IMR-90 (cell line): ENCODE results near the gene IFNLR1. TPM values are rescaled to one million over a fixed set of nuclear protein-coding genes. Genes with fewer than 3 reads are reported as not detected.

Experiments
- ATAC-seq: fragments of 200-7000 bp; cut with Tn5 transposase; 2 replicates; pipeline ENCODE4 v1.9.1; 2020; ENCODE audit warnings: low read depth, mild to moderate bottlenecking, moderate library complexity
- BruUV-seq: library from RNA; stranded (reverse); fragments of 400-500 nt; replicated peaks from 2 replicates; lab custom pipeline; 2021; lab: Mats Ljungman, UMichigan
- CTCF ChIA-PET: fragments of 300-600 bp; formaldehyde crosslinking; extraction: SDS; loops from one replicate; lab custom pipeline; 2021; ENCODE audit warnings: antibody characterized with exemption; lab: Yijun Ruan, JAX
- POLR2A ChIA-PET: fragments of 300-600 bp; sonication (Branson Sonifier 250); formaldehyde crosslinking; loops from one replicate; lab custom pipeline; 2022; ENCODE audit warnings: antibody characterized with exemption; ENCODE audit not compliant: unreplicated experiment; lab: Charles Lee
- DNase-seq: peaks from one replicate; pipeline ENCODE4 v3.0.0; 2013
- H2AFZ ChIP-seq: replicated peaks from 2 replicates; pipeline ENCODE3; 2013; ENCODE audit warnings: low read length, mild to moderate bottlenecking; ENCODE audit not compliant: poor library complexity
- H2AK5ac ChIP-seq: 2 replicates; pipeline ENCODE4 v1.6.1; 2013; ENCODE audit warnings: low read depth, low read length, inconsistent platforms
- H2AK9ac ChIP-seq: replicated peaks from 2 replicates; pipeline ENCODE3; 2013; ENCODE audit warnings: mild to moderate bottlenecking, low read depth, low read length, moderate library complexity; ENCODE audit not compliant: poor library complexity
- H2BK120ac ChIP-seq: 2 replicates; pipeline ENCODE4 v1.6.1; 2013; ENCODE audit warnings: low read depth, low read length, inconsistent platforms
- H2BK15ac ChIP-seq: 3 replicates; pipeline ENCODE4 v1.6.1; 2013; ENCODE audit warnings: low read depth, low read length, inconsistent platforms
- H2BK20ac ChIP-seq: 2 replicates; pipeline ENCODE4 v1.6.1; 2013; ENCODE audit warnings: low read depth, mild to moderate bottlenecking, inconsistent platforms, low read length, moderate library complexity
- H2BK5ac ChIP-seq: 2 replicates; pipeline ENCODE4 v1.6.1; 2013; ENCODE audit warnings: mild to moderate bottlenecking, low read depth, low read length, inconsistent platforms; ENCODE audit not compliant: poor library complexity, severe bottlenecking
- H3K14ac ChIP-seq: replicated peaks from 2 replicates; pipeline ENCODE4 v1.6.1; 2013; ENCODE audit warnings: low read depth, low read length, inconsistent platforms
- H3K18ac ChIP-seq: 2 replicates; pipeline ENCODE4 v1.6.1; 2013; ENCODE audit warnings: low read depth, low read length, control low read depth
- H3K23ac ChIP-seq: 2 replicates; pipeline ENCODE4 v1.6.1; 2013; ENCODE audit warnings: low read depth, low read length, inconsistent platforms
- H3K27ac ChIP-seq: 2 replicates; pipeline ENCODE4 v1.5.1; 2013; ENCODE audit warnings: mild to moderate bottlenecking, control low read depth, low read length; ENCODE audit not compliant: insufficient read depth
- H3K27me3 ChIP-seq: 2 replicates; pipeline ENCODE4 v1.6.1; 2013; ENCODE audit warnings: low read length; ENCODE audit not compliant: control insufficient read depth, insufficient read depth
- H3K36me3 ChIP-seq: 2 replicates; pipeline ENCODE4 v1.6.1; 2013; ENCODE audit warnings: low read length, mixed read lengths; ENCODE audit not compliant: control insufficient read depth, insufficient read depth
- H3K4ac ChIP-seq: 2 replicates; pipeline ENCODE4 v1.6.1; 2013; ENCODE audit warnings: low read depth, low read length, inconsistent platforms
- H3K4me1 ChIP-seq: 2 replicates; pipeline ENCODE4 v1.6.1; 2013; ENCODE audit warnings: low read length, mixed read lengths; ENCODE audit not compliant: control insufficient read depth, insufficient read depth
- H3K4me2 ChIP-seq: 2 replicates; pipeline ENCODE4 v1.6.1; 2013; ENCODE audit warnings: low read depth, mild to moderate bottlenecking, control low read depth, low read length, moderate library complexity
- H3K4me3 ChIP-seq: 2 replicates; pipeline ENCODE4 v1.5.1; 2013; ENCODE audit warnings: low read depth, mild to moderate bottlenecking, control low read depth, low read length, moderate library complexity; ENCODE audit not compliant: insufficient read depth
- H3K56ac ChIP-seq: 2 replicates; pipeline ENCODE4 v1.6.1; 2013; ENCODE audit warnings: low read length, inconsistent platforms; ENCODE audit not compliant: insufficient read depth; ENCODE audit errors: extremely low read depth
- H3K79me1 ChIP-seq, 2 experiments: 2 replicates each; pipeline ENCODE4 v1.6.1; 2013; ENCODE audit warnings: low read length in 2 of 2, inconsistent platforms in 1 of 2, low read depth in 1 of 2
- H3K9ac ChIP-seq: 2 replicates; pipeline ENCODE4 v1.6.1; 2013; ENCODE audit warnings: low read depth, low read length, control low read depth
- H3K9me1 ChIP-seq: 2 replicates; pipeline ENCODE4 v1.6.1; 2013; ENCODE audit warnings: low read length, inconsistent platforms; ENCODE audit not compliant: insufficient read depth
- H3K9me3 ChIP-seq: 2 replicates; pipeline ENCODE4 v1.6.1; 2013; ENCODE audit warnings: low read length; ENCODE audit not compliant: control insufficient read depth, insufficient read depth
- H4K20me1 ChIP-seq: 2 replicates; pipeline ENCODE4 v1.6.1; 2013; ENCODE audit warnings: low read length, inconsistent platforms; ENCODE audit not compliant: insufficient read depth
- H4K5ac ChIP-seq: 2 replicates; pipeline ENCODE4 v1.6.1; 2013; ENCODE audit warnings: mild to moderate bottlenecking, low read depth, low read length, control low read depth
- H4K8ac ChIP-seq, 2 experiments: 2 replicates each; pipeline ENCODE4 v1.6.1; 2013; ENCODE audit warnings: low read depth in 2 of 2, low read length in 2 of 2, control low read depth in 1 of 2, inconsistent platforms in 1 of 2
- H4K91ac ChIP-seq: 2 replicates; pipeline ENCODE4 v1.6.1; 2013; ENCODE audit warnings: low read depth, low read length, inconsistent platforms; ENCODE audit not compliant: insufficient read depth
- CEBPB ChIP-seq: IDR thresholded peaks from 2 replicates; pipeline ENCODE4 v1.6.1; 2012; ENCODE audit warnings: low read depth, low read length, improper control_type of control experiment
- CHD1 ChIP-seq: IDR thresholded peaks from 2 replicates; pipeline ENCODE4 v1.6.1; 2012; ENCODE audit warnings: low read depth, low read length, improper control_type of control experiment
- MAZ ChIP-seq: IDR thresholded peaks from 2 replicates; pipeline ENCODE4 v1.6.1; 2012; ENCODE audit warnings: low read depth, mild to moderate bottlenecking, low read length, improper control_type of control experiment, moderate library complexity, borderline replicate concordance
- NFE2L2 ChIP-seq: fragments of 150-350 bp; IDR thresholded peaks from 2 replicates; pipeline ENCODE4 v1.6.1; 2016; ENCODE audit warnings: low read depth, mild to moderate bottlenecking, low read length
- POLR2A ChIP-seq: IDR thresholded peaks from 2 replicates; pipeline ENCODE4 v1.6.1; 2012; ENCODE audit warnings: mild to moderate bottlenecking, low read depth, low read length
- RAD21 ChIP-seq: IDR thresholded peaks from 2 replicates; pipeline ENCODE4 v1.6.1; 2012; ENCODE audit warnings: low read length, improper control_type of control experiment
- RFX5 ChIP-seq: IDR thresholded peaks from 2 replicates; pipeline ENCODE4 v1.8.0; 2012; ENCODE audit warnings: low read depth, mild to moderate bottlenecking, low read length, moderate library complexity
- SMC3 ChIP-seq: fragments of 150-350 bp; IDR thresholded peaks from 2 replicates; pipeline ENCODE4 v1.6.1; 2016; ENCODE audit warnings: low read depth, mild to moderate bottlenecking, antibody characterized with exemption, low read length, moderate library complexity
- USF2 ChIP-seq: fragments of 150-350 bp; IDR thresholded peaks from 2 replicates; pipeline ENCODE4 v1.6.1; 2017; ENCODE audit warnings: mild to moderate bottlenecking, antibody characterized with exemption, low read length, low read depth
- WGBS, 2 experiments: methylation state at CpG; one replicate each; pipeline versions ENCODE4 v1.1.5 to v1.1.7; 2013; ENCODE audit warnings: missing lambda C conversion rate in 2 of 2; ENCODE audit not compliant: insufficient read length in 1 of 2; ENCODE audit errors: extremely low coverage in 2 of 2; 5-methylcytosine and 5-hydroxymethylcytosine counted together
- dilution Hi-C: fragments of 300-500 bp; cut with HindIII; formaldehyde crosslinking; loops from one replicate; pipeline ENCODE4 v1.14.3; 2018; ENCODE audit warnings: low sequenced_read_pairs; ENCODE audit not compliant: unreplicated experiment
- in situ Hi-C: fragments of 300-500 bp; cut with MboI; formaldehyde crosslinking; loops from 3 replicates; pipeline ENCODE4 v1.14.3; 2019; ENCODE audit warnings: low sequenced_read_pairs, inconsistent platforms, mixed read lengths
- intact Hi-C: fragments of 100-400 bp; cut with micrococcal nuclease; formaldehyde crosslinking; loops from 2 replicates; pipeline ENCODE4 v1.10.0; 2022
- polyA plus RNA-seq, 3 experiments: library from polyadenylated mRNA; depleted of rRNA; stranded (reverse); fragments of >200 nt; gene quantifications; 2 replicates each; pipeline ENCODE4 v1.2.3, GENCODE V29; 2012; ENCODE audit warnings: low replicate concordance in 1 of 3
- total RNA-seq: library from RNA; depleted of rRNA; stranded (reverse); fragments of >200 nt; gene quantifications from 2 replicates; pipeline ENCODE4 v1.2.3, GENCODE V29; 2012
- TF ChIP-seq, protein P1 (sequence below): conservative IDR thresholded peaks from 2 replicates; pipeline ENCODE4 v1.5.1; 2012; ENCODE audit warnings: mild to moderate bottlenecking, low read depth, low read length, improper control_type of control experiment

IFNLR1 gene
- total and polyA plus RNA-seq, 2 of the 4 experiments (the other 2 are of a cell fraction) = not detected

DNA sequence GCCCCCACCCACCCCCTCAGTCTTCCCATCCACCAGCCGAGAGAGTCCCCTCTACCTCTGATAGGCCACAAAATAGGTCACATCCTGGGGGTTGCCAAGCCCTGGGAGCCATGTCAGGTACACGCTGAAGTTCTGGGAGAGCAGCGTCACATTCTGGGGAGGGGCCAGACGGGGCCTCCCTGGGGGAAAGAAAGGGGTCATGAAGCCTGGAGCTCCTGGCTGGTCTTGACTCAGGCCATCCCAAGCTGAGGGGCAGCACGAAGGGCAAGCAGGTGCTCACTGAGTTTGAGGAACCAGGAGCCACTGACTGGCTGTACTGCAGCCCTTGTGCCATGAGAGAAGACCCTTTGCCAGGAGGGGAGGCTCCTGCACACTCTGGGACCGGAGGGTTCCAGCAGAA lies 6.4 kb downstream of the IFNLR1 start:
- peaks cover 39% of the 10 kb centered on the region for H3K27me3 ChIP-seq
- H2BK120ac ChIP-seq = no peak overlapping the region
- CTCF ChIA-PET = no interaction called here
- no peak overlapping the region for H3K14ac ChIP-seq
- no peaks in the 10 kb centered on the region for H3K9me1 ChIP-seq
- H3K23ac ChIP-seq = no peak overlapping the region
- H4K91ac ChIP-seq = no peak overlapping the region
- BruUV-seq = no TSS peak
- H3K4ac ChIP-seq = no peak overlapping the region
- TF ChIP-seq, protein P1, sequence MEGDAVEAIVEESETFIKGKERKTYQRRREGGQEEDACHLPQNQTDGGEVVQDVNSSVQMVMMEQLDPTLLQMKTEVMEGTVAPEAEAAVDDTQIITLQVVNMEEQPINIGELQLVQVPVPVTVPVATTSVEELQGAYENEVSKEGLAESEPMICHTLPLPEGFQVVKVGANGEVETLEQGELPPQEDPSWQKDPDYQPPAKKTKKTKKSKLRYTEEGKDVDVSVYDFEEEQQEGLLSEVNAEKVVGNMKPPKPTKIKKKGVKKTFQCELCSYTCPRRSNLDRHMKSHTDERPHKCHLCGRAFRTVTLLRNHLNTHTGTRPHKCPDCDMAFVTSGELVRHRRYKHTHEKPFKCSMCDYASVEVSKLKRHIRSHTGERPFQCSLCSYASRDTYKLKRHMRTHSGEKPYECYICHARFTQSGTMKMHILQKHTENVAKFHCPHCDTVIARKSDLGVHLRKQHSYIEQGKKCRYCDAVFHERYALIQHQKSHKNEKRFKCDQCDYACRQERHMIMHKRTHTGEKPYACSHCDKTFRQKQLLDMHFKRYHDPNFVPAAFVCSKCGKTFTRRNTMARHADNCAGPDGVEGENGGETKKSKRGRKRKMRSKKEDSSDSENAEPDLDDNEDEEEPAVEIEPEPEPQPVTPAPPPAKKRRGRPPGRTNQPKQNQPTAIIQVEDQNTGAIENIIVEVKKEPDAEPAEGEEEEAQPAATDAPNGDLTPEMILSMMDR = no peak
- TF ChIP-seq SMC3 (no peak), USF2 (no peak), NFE2L2 (no peak), CEBPB (no peak), POLR2A (no peak), RAD21 (no peak), CHD1 (no peak), RFX5 (no peak), MAZ (no peak)
- intact Hi-C loops = no loop called here
- H2AFZ ChIP-seq = no peak overlapping the region
- H3K9me3 ChIP-seq = no peaks in the 10 kb centered on the region; the same call in 1 of the 2 replicates
- H3K4me2 ChIP-seq = no peak overlapping the region
- no peak overlapping the region for H2AK5ac ChIP-seq
- no peak overlapping the region for H4K8ac ChIP-seq
- POLR2A ChIA-PET = no interaction called here
- no peaks in the 10 kb centered on the region for H3K36me3 ChIP-seq
- dilution Hi-C loops = no loop called here
- no peak overlapping the region for H2AK9ac ChIP-seq
- in situ Hi-C loops = no loop called here
- DNase-seq (no peak), ATAC-seq (no peak)
- H4K20me1 ChIP-seq = no peaks in the 10 kb centered on the region
- no peak overlapping the region for H3K18ac ChIP-seq
- H3K4me3 ChIP-seq = no peak overlapping the region
- no peak overlapping the region for H2BK15ac ChIP-seq
- H3K56ac ChIP-seq = no peak overlapping the region
- H3K79me1 ChIP-seq = no peaks in the 10 kb centered on the region
- no peak overlapping the region for H2BK20ac ChIP-seq
- no peaks in the 10 kb centered on the region for H3K4me1 ChIP-seq
- no peak overlapping the region for H3K27ac ChIP-seq
- WGBS, 2 experiments = 38% methylated on average over 2 of the region's 6 CpGs; no CpG with 5 or more reads in 1 of the 2 experiments
- no peak overlapping the region for H3K9ac ChIP-seq
- no peak overlapping the region for H4K5ac ChIP-seq
- no peak overlapping the region for H2BK5ac ChIP-seq
